HepG2 (cell line): ENCODE data around the gene NSD1. TPM values are rescaled to one million over a fixed set of nuclear protein-coding genes. Genes with fewer than 3 reads are reported as not detected.

Source experiments
- ATF6 ChIP-seq: sonication (generic); formaldehyde crosslinking; conservative IDR thresholded peaks from 2 replicates; pipeline ENCODE4 v1.4.0; 2020; ENCODE audit warnings: missing genetic modification reagents
- DMAP1 ChIP-seq: IDR thresholded peaks from 2 replicates; pipeline ENCODE4 v1.6.1; 2016
- ELF4 ChIP-seq: sonication (generic); formaldehyde crosslinking; IDR thresholded peaks from 2 replicates; pipeline ENCODE4 v1.5.0; 2020; ENCODE audit warnings: missing genetic modification reagents, mild to moderate bottlenecking, moderate library complexity, borderline replicate concordance
- GLMP ChIP-seq: sonication (generic); formaldehyde crosslinking; IDR thresholded peaks from 2 replicates; pipeline ENCODE4 v1.9.0; 2021; ENCODE audit warnings: missing genetic modification reagents, mild to moderate bottlenecking, borderline replicate concordance
- HMGXB3 ChIP-seq: sonication (generic); formaldehyde crosslinking; IDR thresholded peaks from 2 replicates; pipeline ENCODE4 v1.4.0; 2020; ENCODE audit warnings: missing genetic modification reagents, borderline replicate concordance
- IKZF5 ChIP-seq: IDR thresholded peaks from 2 replicates; pipeline ENCODE4 v1.6.1; 2018; ENCODE audit warnings: missing genetic modification reagents, mild to moderate bottlenecking, missing compliant biosample characterization
- KLF15 ChIP-seq: sonication (generic); formaldehyde crosslinking; IDR thresholded peaks from 2 replicates; pipeline ENCODE4 v1.8.1; 2023; ENCODE audit warnings: borderline replicate concordance, mild to moderate bottlenecking, inconsistent platforms, missing genetic modification reagents, mixed read lengths
- KMT2A ChIP-seq: sonication (generic); formaldehyde crosslinking; IDR thresholded peaks from 2 replicates; pipeline ENCODE4 v1.4.0; 2020; ENCODE audit warnings: missing genetic modification reagents
- MED1 ChIP-seq: sonication (generic); formaldehyde crosslinking; IDR thresholded peaks from 2 replicates; pipeline ENCODE4 v1.4.0; 2020; ENCODE audit warnings: missing genetic modification reagents
- MNT ChIP-seq: fragments of 450-650 bp; IDR thresholded peaks from 2 replicates; pipeline ENCODE4 v1.6.1; 2016
- PAX8 ChIP-seq: sonication (generic); formaldehyde crosslinking; IDR thresholded peaks from 2 replicates; pipeline ENCODE4 v1.8.0; 2022; ENCODE audit warnings: mild to moderate bottlenecking, missing genetic modification reagents, borderline replicate concordance
- SAP130 ChIP-seq: IDR thresholded peaks from 2 replicates; pipeline ENCODE4 v1.6.1; 2016; ENCODE audit warnings: low read depth
- TARDBP ChIP-seq: sonication (generic); formaldehyde crosslinking; IDR thresholded peaks from 2 replicates; pipeline ENCODE4 v1.8.0; 2022; ENCODE audit warnings: mild to moderate bottlenecking, missing genetic modification reagents
- TFE3 ChIP-seq: IDR thresholded peaks from 2 replicates; pipeline ENCODE4 v1.6.1; 2016
- TOPORS ChIP-seq: sonication (generic); formaldehyde crosslinking; IDR thresholded peaks from 2 replicates; pipeline ENCODE4 v1.8.0; 2023; ENCODE audit warnings: mild to moderate bottlenecking, missing genetic modification reagents
- ZNF367 ChIP-seq: sonication (generic); formaldehyde crosslinking; IDR thresholded peaks from 2 replicates; pipeline ENCODE4 v1.4.0; 2020; ENCODE audit warnings: missing genetic modification reagents, borderline replicate concordance
- ZNF614 ChIP-seq: IDR thresholded peaks from 2 replicates; pipeline ENCODE4 v1.6.1; 2018; ENCODE audit warnings: missing biosample characterization, missing genetic modification reagents, inconsistent platforms, borderline replicate concordance
- ZNF883 ChIP-seq: sonication (generic); formaldehyde crosslinking; IDR thresholded peaks from 2 replicates; pipeline ENCODE4 v1.5.1; 2020; ENCODE audit warnings: mild to moderate bottlenecking, missing genetic modification reagents; ENCODE audit errors: not compliant biosample characterization
- polyA plus RNA-seq, 8 experiments: library from polyadenylated mRNA; depleted of rRNA in 3 of 8; stranded (reverse) in 7 of 8; unstranded in 1 of 8; fragments of >200 nt; fragmentation: Illumina TruSeq in 4 of 8; extraction: Trizol in 4 of 8; gene quantifications; 2 replicates each; pipeline versions ENCODE4 v1.2.1 to v1.2.3, GENCODE V29; 2011 to 2016; ENCODE audit warnings: low read depth in 4 of 8, missing spikeins in 1 of 8, mixed read lengths in 1 of 8; ENCODE audit not compliant: insufficient read depth in 1 of 8
- total RNA-seq, 5 experiments: library from RNA; depleted of rRNA; stranded (reverse); fragments of >200 nt; fragmentation: Illumina TruSeq; extraction: Trizol; gene quantifications; 2 replicates each; pipeline ENCODE4 v1.2.3, GENCODE V29; 2016; ENCODE audit warnings: low read depth in 1 of 5

Gene NSD1
- total and polyA plus RNA-seq, 2 of the 13 experiments (the other 11 are each of a cell fraction or from before 2014, with no cell fraction given): 0.01 to 0.09 TPM

- no peak; the same call in 1 of the 2 replicates for TF ChIP-seq ZNF614 (CRISPR knock-in tag)
- no peak for TF ChIP-seq ZNF367
- no peak for TF ChIP-seq HMGXB3
- TF ChIP-seq IKZF5 (CRISPR knock-in tag): peak; percentile 47; the same call in 1 of the 2 replicates
- TF ChIP-seq ELF4: no peak
- 0 out of 2 replicates have a peak, but pooled peaks have one; percentile 33 for TF ChIP-seq DMAP1 (CRISPR knock-in tag)
- TF ChIP-seq PAX8 (CRISPR knock-in tag): no peak
- peak; percentile 54; the same call in 1 of the 2 replicates for TF ChIP-seq MED1
- no peak for TF ChIP-seq TOPORS (CRISPR knock-in tag)
- TF ChIP-seq SAP130: peak; percentile 54; the same call in 1 of the 2 replicates
- peak; percentile 23; the same call in 1 of the 2 replicates for TF ChIP-seq TFE3 (CRISPR knock-in tag)
- TF ChIP-seq GLMP: no peak
- no peak for TF ChIP-seq KMT2A
- TF ChIP-seq ZNF883 (CRISPR knock-in tag): no peak
- no peak for TF ChIP-seq KLF15
- TF ChIP-seq ATF6 (CRISPR knock-in tag): no peak
- TF ChIP-seq TARDBP (CRISPR knock-in tag): peak; percentile 75; the same call in 1 of the 2 replicates
- no peak for TF ChIP-seq MNT
Measured at GRCh38 chr5:177325868-177326381, 192.4 kb downstream of the NSD1 start (continued).
